ENCODE results near the gene HNRNPAB.
"Not testable (repeated sequence)": the region's sequence is repeated elsewhere in the genome, so short reads cannot be mapped to it uniquely, and the experiment has no call there.

Gene HNRNPAB

GRCh38 chr5:178238313-178238635, 33.9 kb downstream of the HNRNPAB start (continued):
- TF ChIP-seq TCF4 (CRISPR knock-in tag; IDR thresholded peaks at IDR 0.05; ENCODE audit: borderline replicate concordance) (no peak), ZNF8 (CRISPR knock-in tag; IDR thresholded peaks at IDR 0.05) (no peak), GLIS3 (CRISPR knock-in tag; IDR thresholded peaks at IDR 0.05) (no peak), ZNF70 (CRISPR knock-in tag; IDR thresholded peaks at IDR 0.05) (no peak)

- no peak for TF ChIP-seq CREB5 (CRISPR knock-in tag; IDR thresholded peaks at IDR 0.05; ENCODE audit: low read depth)
- no peak for TF ChIP-seq TSHZ2 (CRISPR knock-in tag; IDR thresholded peaks at IDR 0.05)
- no peak for TF ChIP-seq BACH2 (CRISPR knock-in tag; IDR thresholded peaks at IDR 0.05; ENCODE audit: borderline replicate concordance)
- TF ChIP-seq ZNF565 (CRISPR knock-in tag; conservative IDR thresholded peaks at IDR 0.05; ENCODE audit: low read depth): no peak
- no peak for TF ChIP-seq CSDC2 (CRISPR knock-in tag; IDR thresholded peaks at IDR 0.05)
- TF ChIP-seq GLIS3 (CRISPR knock-in tag; IDR thresholded peaks at IDR 0.05): no peak
- no peak for TF ChIP-seq ISL1 (CRISPR knock-in tag; IDR thresholded peaks at IDR 0.05)
- TF ChIP-seq OSR1 (CRISPR knock-in tag; IDR thresholded peaks at IDR 0.05): no peak
- no peak for TF ChIP-seq TOX (CRISPR knock-in tag; IDR thresholded peaks at IDR 0.05; ENCODE audit: borderline replicate concordance)
- TF ChIP-seq ZFP3 (CRISPR knock-in tag; IDR thresholded peaks at IDR 0.05): no peak
- TF ChIP-seq ZNF8 (CRISPR knock-in tag; IDR thresholded peaks at IDR 0.05): no peak
- TF ChIP-seq ARNTL (CRISPR knock-in tag; IDR thresholded peaks at IDR 0.05; ENCODE audit: borderline replicate concordance, low read depth): no peak
- no peak for TF ChIP-seq PATZ1 (CRISPR knock-in tag; IDR thresholded peaks at IDR 0.05; ENCODE audit: borderline replicate concordance)
- TF ChIP-seq ZFP30 (CRISPR knock-in tag; IDR thresholded peaks at IDR 0.05): no peak
- no peak for TF ChIP-seq POU6F1 (CRISPR knock-in tag; IDR thresholded peaks at IDR 0.05; ENCODE audit: borderline replicate concordance, low read depth)
- TF ChIP-seq RARB (CRISPR knock-in tag; IDR thresholded peaks at IDR 0.05): no peak
- TF ChIP-seq ZNF70 (CRISPR knock-in tag; IDR thresholded peaks at IDR 0.05): no peak
Measured at GRCh38 chr5:178238711-178239592, 34.6 kb downstream of the HNRNPAB start.

GRCh38 chr5:178239626-178240301, 35.4 kb downstream of the HNRNPAB start:
- not testable (repeated sequence) for ATAC-seq

More at GRCh38 chr5:178238711-178239592, 34.6 kb downstream of the HNRNPAB start:
- ATAC-seq: no peak

- TF ChIP-seq GLIS3 (CRISPR knock-in tag; IDR thresholded peaks at IDR 0.05) (no peak), ISL1 (CRISPR knock-in tag; IDR thresholded peaks at IDR 0.05) (no peak)
- ATAC-seq: no peak
Measured at GRCh38 chr5:178240341-178240741, 36.0 kb downstream of the HNRNPAB start.
